Measurements from ENCODE around the gene GJA10.
A peak's percentile ranks its signal among the peaks of the same experiment; 100 is the strongest.

Gene GJA10

DNA sequence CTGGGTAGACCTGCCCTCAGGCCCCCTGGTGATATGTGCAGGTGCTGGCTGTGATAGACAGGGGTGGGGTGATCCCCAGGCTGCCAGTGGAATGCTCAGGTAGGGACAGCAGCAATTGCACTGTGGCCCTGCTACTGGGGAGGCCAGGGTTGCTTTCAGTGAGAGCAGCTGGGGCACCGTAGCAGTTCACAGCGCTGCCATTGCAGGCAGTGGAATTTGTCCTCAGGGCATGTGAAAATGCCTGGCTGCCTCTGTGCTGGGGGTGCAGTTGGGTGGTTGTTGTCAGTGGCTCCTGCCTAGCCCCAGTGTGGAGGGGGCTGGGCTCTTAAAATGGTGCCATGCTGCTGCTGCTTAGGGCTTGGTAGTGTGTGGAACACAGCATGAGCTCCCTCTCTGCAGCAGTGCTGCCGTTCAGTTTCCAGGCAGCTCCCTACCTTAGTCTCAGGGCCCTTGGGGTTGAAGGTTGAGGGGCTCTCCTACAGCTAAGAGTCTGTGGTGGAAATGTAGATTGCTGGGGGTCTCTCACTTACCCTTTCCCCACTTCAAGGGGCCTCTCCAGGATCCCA lies 23.6 kb downstream of the GJA10 start:
- DNase-seq: no peak

DNA sequence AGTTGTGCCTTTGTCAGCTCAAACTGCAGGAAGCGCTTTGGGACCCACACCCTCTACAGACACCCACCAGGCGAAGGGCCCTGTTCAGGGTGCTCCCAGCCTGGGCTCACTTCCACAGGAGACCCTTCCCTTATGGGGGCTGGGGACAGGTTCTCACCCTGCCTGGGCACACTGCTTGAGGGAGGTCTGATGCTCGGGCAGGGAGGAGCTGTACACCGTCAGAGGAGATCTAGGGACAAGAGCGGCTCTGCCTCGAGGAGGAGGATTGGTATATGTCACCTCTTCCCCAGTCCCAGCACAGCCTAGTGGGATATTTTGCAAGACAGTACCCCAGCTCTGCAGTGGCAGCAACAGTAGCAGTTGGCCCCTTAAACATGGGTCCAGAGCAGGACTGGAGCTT lies 26.9 kb downstream of the GJA10 start:
- no peak for DNase-seq

DNA sequence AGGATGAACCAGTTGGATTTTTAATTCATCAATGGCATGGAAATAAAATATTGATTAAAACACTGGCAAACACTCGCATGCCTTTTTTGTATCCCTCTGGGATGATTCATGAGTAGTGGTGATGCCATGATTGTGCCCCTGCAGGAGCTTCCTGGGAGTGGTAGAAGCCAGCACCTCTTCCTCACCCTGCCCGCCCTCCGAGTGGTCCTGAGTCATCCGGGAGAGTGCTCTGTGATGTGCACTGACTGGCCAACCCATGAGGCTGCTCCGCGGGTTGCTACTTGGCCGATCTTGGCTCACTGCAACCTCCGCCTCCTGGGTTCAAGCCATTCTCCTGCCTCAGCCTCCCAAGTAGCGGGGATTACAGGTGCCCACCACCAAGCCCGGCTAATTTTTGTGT lies 27.4 kb downstream of the GJA10 start:
- DNase-seq: no peak

DNA sequence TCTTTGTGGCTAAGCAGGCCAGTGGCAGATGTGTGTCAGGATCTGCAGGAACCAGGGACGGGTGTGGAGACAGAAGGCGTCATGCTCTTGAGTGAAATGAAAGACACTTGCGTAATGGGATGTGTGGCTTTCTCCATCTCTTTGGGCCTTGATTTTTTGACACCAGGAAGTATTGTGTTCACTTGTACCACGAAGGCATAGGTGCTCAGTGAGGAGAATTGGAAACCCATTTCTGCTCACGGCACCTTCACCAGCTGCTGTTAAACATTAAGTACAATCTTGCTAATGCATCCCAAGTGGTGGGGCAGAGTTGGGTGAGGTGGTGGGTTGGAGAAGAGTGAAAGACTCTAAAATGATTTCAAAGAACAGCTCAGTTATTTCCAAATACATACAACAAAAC lies 30.0 kb downstream of the GJA10 start:
- no peak for DNase-seq

DNA sequence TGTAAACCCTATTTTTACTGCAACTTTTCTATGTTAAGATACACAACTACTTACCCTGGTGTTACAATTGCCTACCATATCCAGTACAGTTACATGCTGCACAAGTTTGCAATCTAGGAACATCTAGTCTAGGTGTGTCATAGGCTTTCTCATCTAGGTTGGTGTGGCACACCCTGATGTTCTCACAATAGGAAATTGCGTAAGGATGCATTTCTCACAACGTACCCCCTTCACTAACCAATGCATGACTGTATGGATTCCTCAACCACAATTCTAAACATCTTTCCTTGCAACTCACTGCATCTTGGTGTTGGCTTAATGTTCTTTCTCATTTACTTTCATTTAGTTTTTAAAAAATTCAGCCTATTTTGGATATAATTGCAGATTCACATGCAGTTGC lies 31.6 kb downstream of the GJA10 start:
- no peak for DNase-seq

DNA sequence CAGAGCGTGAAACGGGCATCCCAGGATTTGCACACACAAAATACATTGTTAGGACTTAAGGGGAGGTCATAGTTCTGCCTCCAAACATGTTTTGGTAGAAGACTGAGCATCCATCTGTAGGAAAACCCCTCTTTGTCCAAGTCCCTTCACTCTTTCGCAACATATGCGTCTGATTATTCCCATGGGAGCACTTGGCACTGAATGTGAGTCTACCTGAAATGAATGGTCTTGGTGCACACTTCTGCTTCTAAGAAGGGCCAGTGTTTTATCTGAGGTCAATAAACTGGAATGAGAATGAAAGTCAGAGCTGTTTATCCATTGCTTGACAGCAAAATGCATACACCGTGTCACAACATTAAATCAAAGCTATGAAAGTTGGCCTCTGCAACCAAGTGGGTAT lies 33.0 kb downstream of the GJA10 start:
- DNase-seq: no peak

DNA sequence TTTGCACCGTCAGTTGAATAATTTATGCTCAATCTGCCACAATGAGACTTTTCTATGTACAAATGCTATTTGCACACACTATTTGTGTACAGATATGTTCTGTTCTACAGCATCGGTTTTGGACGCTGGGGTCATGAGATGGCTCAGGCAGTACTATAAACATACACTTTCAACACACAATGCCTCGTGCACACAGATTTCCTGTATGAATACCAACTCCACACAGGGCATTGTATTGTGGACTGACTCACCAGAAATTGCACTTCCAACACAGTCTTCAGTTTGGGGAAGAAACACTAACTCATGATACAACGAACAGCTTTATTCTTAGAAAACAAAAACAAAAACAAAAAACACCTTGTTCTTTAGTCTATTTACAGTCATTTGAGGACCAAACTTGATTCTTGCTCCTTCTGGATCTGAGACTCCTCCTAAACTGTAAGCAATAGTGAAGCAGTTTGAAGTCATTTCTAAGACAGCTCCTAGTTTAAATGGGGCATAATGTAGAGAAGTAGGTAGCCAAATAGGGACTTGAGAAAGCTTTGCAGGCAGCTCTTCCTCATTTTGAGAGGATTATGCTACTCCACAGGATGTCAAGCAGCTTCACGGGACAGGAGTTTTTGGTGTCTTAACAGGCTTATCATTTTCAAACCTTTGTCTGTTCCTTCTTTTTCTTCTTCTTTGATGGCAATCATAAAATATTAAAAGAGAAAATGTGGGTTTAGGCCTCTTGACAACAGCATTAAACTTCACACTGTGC lies 33.7 kb downstream of the GJA10 start:
- peak in 1 of 2 experiments; percentile 9 for DNase-seq

DNA sequence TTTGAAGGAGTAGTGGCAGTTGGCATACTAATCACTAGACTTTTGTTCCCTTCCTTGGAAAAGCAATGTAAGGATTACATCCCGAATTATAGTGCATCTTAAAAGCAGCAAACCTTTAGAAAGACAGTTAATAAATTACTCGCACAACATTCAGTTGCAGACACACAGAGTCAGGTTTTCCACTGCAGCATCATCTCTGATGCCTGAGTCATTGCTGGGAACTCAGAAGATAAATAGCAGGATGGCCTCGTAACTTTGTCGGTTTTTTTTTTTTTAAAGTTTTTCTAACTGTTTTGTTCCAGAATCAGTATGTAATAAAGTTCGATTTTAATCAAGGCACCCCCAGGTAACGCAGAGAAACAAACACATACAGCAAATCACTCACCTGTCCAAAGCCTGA lies 34.3 kb downstream of the GJA10 start:
- DNase-seq: no peak

DNA sequence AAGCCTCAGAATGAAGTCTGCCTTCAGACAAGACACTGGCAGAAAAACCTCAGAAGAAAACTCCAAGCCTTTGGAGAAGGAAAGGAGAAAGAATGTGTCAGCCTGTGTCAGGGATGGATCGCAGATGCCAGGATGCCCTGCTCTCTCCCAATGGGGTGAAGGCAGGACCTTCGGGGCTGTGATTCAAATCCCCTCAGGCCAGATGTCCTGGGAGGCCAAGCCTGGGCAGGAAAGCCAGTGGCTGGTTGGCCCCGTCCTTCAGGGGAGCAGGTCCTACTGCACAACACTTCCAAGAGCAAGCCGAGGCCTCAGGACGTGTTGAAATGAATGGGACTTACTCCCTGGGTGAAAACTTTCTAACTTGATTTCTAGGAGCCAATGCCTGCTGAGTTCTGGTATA lies 36.5 kb downstream of the GJA10 start:
- no peak for DNase-seq

DNA sequence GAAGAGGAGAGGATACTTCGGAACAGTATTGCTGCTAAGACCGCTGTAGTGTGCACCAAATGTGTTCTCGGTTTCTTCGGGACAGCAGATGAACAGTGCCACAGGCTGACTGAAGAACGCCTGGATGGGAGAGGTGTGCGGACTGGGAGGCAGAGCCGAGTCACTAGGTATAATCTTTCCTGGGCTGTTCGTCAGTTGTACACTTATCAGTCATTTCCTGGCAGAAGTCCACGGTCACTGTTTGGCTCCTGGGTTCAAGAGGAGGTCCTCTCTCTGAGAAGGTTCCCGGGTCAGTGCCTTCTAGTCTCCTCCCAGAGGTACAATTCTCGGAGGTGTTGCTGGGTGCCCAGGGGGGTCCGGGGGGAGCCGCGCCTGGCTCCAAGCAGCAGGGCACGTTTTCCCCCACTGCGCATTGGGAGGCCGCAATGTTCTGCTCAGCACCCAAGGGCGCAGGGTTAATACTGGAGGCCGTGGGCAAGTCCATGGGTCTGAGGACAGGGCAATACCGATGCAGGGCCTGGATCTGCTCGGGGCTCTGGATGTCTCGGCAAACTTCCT lies 38.1 kb downstream of the GJA10 start:
- DNase-seq: no peak

DNA sequence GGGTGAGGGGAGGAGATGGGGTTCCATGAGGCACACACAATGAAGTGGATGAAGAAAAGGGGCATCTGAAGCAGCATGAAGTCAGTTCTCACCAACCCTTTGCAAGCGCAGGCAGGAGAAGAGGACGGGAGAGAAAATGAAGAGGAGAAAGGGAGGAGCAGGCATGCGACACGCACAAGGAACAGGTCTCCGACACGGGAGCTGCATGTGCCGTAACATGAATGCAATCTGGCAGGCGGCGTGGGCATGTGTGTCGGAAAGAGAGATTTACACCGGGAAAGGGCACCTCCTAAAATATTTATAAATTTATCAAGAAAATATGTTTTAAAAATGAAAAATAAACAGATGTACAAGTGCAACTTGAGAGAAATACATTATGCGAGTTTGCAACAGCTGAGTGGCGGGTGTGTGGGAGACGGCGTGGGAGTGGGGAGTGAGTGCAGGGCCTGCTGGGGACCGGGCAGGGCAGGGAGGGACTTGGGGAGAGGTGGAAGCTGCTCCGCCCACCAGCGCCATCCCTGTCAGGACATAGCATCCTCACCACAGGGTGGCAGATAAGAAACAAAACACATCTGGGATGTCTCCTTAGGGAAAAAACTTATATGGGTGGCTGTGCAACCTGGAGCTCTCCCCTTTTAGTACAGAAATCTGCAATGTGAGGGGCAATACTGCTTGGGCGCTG lies 40.6 kb downstream of the GJA10 start:
- no peak for DNase-seq

DNA sequence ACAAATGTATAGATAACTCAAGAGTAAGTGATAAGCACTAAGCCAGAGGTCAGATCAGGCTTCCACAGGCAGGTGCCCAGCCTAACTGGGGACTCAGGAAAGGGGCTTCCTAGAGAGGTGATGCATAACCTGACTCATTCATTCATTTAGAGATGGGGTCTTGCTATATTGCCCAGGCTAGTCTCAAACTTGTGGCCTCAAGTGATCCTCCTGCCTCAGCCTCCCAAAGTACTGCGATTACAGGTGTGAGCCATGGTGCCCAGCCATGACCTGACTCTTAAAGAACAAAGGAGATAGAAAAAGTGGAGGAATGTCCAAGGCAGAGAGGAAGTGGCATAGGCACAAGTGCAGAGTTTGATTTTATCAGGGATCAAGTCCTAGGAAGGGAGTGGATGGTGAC lies 41.9 kb downstream of the GJA10 start:
- DNase-seq: no peak

DNA sequence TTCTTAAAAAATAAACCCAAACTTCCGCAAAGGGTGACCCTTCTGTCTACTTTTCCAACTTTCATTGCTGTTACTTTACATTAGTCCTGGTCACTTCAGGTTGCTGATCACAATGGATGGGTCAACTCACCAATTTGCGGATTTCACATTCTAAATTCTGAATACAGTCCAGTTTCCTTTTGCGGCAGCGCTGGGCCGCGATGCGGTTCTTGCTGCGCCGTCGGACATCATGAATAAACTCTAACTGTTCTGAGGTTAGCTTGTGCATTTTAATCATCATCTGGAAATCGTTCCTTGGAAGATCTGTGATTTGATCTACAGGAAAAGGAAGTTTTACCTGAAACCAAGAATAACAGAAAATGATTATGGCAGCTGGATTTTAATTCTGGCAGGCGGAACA lies 43.7 kb downstream of the GJA10 start:
- no peak for DNase-seq

DNA sequence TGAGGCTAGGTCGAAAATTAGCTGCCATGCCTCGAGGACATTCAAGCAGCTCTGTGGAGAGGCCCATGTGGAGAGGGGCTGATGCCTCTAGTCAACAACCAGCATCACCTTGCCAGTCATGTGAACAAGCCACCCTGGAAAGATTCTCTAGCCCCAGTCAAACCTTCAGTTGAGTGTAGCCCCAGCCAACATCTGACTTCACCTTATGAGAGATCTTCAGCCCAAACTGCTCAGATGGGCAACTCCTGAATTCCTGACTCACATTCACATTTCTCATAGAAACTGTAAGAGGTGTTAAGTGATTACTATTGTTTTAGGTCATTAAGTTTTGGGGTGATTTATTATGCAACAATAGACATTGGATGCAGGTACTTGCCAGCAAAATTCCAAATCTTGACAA lies 44.9 kb downstream of the GJA10 start:
- no peak for DNase-seq

DNA sequence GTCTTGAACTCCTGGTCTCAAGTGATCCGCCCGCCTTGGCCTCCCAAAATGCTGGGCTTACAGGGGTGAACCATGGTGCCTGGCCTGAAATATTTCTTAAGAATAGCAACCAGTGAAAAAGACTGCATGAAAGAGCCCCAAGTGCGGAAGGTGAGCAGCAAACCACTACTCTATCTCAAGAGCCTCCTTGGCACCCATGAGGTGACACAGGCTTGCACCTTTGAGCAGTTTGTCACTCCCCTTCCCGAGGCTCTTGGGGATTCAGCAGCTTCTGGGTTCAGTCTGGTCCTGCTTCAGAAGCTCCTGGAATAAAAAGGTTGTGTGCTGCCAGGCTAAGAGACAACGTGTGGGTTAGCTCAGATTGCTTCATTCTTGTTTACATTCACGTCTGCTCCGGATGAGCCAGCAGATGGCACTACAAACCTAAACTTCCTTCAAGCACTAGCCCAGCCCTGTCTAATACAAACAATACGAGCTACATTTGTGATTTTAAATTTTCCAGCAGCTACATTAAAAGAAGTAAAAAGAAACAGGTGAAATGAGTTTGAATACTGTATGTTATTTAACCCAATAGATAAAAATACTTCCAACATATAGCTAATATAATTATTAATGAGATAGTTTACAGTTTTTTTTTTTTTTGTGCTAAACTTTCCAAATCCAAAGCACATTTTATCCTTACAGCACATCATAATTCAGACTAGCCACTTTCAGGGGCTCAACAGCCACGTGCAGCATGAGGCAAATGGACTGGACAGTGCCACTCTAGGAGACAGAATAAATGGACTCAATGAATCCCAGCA lies 46.2 kb downstream of the GJA10 start:
- DNase-seq: peak; percentile 76 to 84

DNA sequence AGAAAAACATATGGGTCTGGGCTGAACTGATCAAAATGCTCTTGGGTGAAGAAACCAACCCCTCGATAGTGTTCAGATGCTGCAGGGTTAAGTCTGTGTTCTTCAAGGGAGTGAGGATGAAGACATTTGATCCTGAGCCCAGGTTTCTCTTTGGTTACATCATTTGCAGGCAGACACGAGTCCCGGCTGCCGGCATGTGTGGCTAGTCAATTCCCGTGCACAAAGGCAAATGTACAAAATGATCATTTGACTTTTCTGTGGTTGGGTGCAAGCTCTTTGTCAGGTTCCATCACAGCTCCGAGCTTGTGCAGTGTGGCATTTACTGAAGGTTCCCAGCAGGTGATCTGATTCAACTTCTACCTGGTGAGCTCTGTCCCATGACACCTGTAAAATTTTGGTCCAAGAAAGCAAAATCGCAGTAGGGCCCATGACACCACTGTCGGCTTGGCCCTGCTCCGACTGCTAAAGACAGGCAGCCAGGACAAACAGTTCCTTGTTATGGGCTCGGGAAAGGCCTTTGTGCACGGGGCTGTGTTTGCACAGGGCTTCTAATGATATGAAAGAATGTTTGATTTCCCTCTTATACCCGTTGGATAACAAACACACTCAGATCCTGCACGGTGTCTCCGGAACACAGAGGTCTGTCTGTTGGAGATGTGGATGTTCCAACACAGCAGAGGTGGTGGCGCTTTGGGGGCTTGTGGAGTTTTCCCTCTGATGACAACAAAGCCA lies 46.9 kb downstream of the GJA10 start:
- no peak for DNase-seq

DNA sequence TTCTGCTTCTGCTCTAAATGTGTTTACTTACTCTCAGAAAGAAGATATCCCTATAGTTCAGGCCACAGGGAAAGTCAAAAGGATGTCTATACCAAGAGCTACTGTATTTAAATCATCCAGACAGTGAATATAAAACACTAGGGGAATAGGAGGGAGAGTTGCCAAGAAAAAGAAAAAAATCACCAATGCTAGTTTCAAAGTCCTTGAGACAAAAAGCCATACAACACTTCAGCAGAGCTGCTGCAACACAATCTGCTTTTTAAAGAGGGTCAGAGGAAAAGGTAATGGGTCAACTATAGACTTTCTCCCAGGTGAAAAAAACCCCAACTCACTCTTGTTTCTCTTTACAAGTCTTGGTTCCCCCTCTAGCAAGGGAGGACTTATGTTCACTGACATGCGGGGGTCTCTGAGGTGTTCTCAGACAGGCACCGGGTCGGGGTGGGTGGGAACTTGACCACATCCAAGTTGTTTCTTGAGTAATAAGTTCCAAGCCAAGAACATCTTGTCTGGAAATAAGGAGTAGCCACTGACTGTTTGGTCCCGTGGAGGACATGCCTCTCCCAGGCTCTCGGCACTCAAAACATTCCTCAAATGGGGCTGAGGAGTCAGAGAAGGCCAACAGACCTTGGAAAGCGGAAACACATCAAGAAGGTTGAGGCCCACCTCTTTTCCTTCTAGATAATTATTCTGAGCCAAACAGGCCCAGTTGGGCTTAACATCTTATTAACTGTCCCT lies 47.7 kb downstream of the GJA10 start:
- no peak for DNase-seq

DNA sequence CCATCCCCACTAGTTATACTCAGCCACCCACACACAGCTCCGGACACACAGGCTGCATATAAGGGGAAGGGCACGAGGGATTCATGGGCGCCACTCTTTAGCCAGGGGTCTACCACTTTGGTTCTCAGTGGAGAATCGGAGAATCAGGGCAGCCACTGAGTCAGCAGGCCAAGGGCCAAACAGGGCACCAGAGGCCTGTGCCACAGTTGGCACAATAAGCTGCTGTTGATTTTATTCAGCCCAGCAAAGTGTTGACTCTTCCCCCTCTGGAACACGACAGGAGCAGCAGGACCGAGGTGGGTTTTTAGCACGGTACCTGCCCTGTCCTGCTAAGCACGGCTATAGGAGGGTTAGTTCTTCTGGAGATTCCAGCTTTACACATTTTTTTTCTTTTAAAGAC lies 48.3 kb downstream of the GJA10 start:
- no peak for DNase-seq

DNA sequence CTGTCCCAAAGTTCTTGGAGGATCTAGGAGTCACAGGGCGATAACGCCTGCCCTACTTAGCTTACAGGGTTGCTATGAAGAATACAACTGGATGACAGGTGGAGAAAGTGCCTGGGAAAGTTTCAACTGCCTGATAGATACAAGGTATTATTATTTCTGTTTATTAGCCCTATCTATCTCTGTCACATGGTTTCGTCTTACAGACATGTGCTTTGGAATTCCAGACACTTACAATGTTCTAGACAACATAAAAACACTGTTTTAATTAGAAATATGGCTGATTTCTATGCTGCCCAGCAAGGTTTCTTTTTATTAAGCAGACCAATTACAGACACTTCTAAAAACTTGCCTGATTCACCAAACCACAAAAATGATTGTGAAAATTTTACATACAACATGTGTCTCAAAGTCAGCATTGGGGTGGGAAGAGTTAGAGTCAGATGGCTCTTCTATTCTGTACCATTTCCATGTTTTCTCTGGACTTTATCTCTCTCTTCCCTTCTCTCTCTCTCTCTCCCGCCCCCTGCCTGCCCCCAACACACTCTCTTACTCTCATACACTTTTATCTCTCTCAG lies 50.0 kb downstream of the GJA10 start:
- DNase-seq: no peak

DNA sequence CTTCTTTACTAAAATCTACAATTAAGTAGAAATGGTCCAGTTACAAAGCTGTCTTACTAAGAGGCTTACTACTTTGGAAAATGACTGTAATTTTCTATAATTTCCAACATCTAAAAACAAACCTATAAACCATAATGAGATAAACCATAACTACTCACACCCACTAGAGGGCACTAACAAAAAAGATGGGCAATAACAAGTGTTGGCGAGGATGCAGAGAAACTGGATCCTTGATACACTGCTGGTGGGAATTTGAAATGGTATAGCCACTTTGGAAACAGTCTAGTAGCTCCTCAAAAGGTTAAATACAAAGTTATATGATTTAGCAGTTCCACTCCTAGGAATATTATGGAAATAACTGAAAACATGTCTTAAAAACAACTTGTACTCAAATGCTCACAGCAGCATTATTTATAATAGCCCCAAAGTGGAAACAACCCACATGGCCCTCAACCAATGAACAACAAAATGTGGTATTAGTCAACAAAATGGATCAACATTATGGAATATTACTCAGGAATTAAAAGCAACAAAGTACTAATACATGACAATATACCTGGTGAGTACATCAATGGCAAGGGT lies 50.6 kb downstream of the GJA10 start:
- peak; percentile 22 to 40 for DNase-seq

Measured in AML-193 (cell line).